ENCODE measurements around the gene NXPH3.

DNA sequence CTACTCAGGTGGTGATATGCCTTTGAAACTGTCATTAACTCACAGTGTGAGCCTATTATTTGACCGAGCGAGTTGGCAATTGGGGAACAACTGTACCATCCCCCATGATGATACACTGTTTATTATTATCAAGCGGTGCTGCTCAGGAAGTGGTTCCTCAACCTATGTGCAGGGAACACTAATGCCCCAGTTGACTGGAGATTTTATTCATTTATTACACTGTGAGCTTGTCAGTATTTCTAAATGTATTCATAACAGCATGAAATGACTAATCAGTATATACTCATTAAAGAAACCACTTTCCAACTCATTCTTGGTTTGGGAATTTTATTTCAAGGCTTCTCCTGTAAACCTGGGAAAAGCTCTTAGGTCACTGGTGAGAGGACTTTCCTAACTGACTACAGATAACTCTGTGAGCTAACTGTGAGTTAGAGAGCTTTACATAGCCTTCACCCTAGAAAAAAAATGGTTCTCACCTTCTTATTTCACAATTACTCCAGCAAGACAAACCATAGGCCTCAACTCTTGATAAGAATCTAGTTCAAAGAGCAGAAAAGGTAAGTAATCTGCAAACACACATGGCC lies 42.4 kb downstream of the NXPH3 start:
- TF ChIP-seq, protein P1, sequence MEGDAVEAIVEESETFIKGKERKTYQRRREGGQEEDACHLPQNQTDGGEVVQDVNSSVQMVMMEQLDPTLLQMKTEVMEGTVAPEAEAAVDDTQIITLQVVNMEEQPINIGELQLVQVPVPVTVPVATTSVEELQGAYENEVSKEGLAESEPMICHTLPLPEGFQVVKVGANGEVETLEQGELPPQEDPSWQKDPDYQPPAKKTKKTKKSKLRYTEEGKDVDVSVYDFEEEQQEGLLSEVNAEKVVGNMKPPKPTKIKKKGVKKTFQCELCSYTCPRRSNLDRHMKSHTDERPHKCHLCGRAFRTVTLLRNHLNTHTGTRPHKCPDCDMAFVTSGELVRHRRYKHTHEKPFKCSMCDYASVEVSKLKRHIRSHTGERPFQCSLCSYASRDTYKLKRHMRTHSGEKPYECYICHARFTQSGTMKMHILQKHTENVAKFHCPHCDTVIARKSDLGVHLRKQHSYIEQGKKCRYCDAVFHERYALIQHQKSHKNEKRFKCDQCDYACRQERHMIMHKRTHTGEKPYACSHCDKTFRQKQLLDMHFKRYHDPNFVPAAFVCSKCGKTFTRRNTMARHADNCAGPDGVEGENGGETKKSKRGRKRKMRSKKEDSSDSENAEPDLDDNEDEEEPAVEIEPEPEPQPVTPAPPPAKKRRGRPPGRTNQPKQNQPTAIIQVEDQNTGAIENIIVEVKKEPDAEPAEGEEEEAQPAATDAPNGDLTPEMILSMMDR (IDR thresholded peaks at IDR 0.05) = no peak
- no peak for TF ChIP-seq POLR2A (IDR thresholded peaks at IDR 0.05)

Data from thyroid gland (tissue), 4 donors.